Thyroid gland (tissue), 4 donors: ENCODE measurements around the gene PARD3. TPM values are rescaled to one million over a fixed set of nuclear protein-coding genes. Genes with fewer than 3 reads are reported as not detected.

Source experiments
- DNase-seq, 2 donors: peaks; one replicate each; pipeline ENCODE4 v3.0.0-alpha.2; 2019
- H3K27ac ChIP-seq, 3 donors: fragments of 200-600 bp; sonication (generic); 1 replicate in 2 of 3; 2 replicates in 1 of 3; pipeline ENCODE4 v1.5.1; 2016 to 2019; ENCODE audit warnings: mild to moderate bottlenecking in 1 of 3, moderate library complexity in 1 of 3
- H3K27me3 ChIP-seq: fragments of 200-600 bp; sonication (generic); one replicate; pipeline ENCODE4 v1.5.1; 2019
- H3K36me3 ChIP-seq, 2 donors: fragments of 200-600 bp; sonication (generic); one replicate each; pipeline ENCODE4 v1.5.1; 2016 to 2019
- H3K4me1 ChIP-seq, 2 donors: fragments of 200-600 bp; sonication (generic); one replicate each; pipeline ENCODE4 v1.5.1; 2017 to 2019
- H3K4me3 ChIP-seq, 3 donors: fragments of 200-600 bp; sonication (generic); replicated peaks in 1 of 3; 1 replicate in 2 of 3; 2 replicates in 1 of 3; pipeline ENCODE4 v1.5.1; 2016; ENCODE audit warnings: mild to moderate bottlenecking in 1 of 3
- H3K9me3 ChIP-seq: fragments of 200-600 bp; sonication (generic); one replicate; pipeline ENCODE4 v1.5.1; 2017
- POLR2A ChIP-seq, 2 donors: fragments of 450-650 bp; IDR thresholded peaks; one replicate each; pipeline ENCODE4 v1.6.1; 2017; ENCODE audit warnings: antibody characterized with exemption in 2 of 2, mild to moderate bottlenecking in 2 of 2, moderate library complexity in 1 of 2
- WGBS, 2 donors: methylation state at CpG; one replicate each; pipeline ENCODE4 v1.1.5; 2017; 5-methylcytosine and 5-hydroxymethylcytosine counted together
- intact Hi-C: fragments of 100-400 bp; cut with DNase I; formaldehyde crosslinking; loops from one replicate; pipeline ENCODE4 v1.15.1; 2023
- total RNA-seq, 4 donors: library from RNA; depleted of rRNA; stranded (reverse); fragments of >200 nt; gene quantifications; one replicate each; pipeline ENCODE4 v1.2.3, GENCODE V29; 2016
- TF ChIP-seq, protein P1 (sequence below), 6 experiments: fragments of 200-600 bp in 3 of 6; fragments of 450-650 bp in 3 of 6; sonication (generic) in 3 of 6; IDR thresholded peaks; one replicate each; pipeline ENCODE4 v1.5.1; 2016 to 2019; ENCODE audit warnings: antibody characterized with exemption in 6 of 6, mild to moderate bottlenecking in 2 of 6, inconsistent platforms in 1 of 6, moderate library complexity in 1 of 6

PARD3 gene
- total RNA-seq, 4 donors from 2014 or later = 48.6 to 88.4 (median 57.7) TPM

- DNase-seq = no peak
- Histone ChIP-seq H3K4me1 (no peaks in the 10 kb centered on the region), H3K27me3 (no peaks in the 10 kb centered on the region), H3K36me3 (no peaks in the 10 kb centered on the region), H3K9me3 (no peaks in the 10 kb centered on the region), H3K27ac (no peak overlapping the region), H3K4me3 (no peak overlapping the region)
- TF ChIP-seq, protein P1, sequence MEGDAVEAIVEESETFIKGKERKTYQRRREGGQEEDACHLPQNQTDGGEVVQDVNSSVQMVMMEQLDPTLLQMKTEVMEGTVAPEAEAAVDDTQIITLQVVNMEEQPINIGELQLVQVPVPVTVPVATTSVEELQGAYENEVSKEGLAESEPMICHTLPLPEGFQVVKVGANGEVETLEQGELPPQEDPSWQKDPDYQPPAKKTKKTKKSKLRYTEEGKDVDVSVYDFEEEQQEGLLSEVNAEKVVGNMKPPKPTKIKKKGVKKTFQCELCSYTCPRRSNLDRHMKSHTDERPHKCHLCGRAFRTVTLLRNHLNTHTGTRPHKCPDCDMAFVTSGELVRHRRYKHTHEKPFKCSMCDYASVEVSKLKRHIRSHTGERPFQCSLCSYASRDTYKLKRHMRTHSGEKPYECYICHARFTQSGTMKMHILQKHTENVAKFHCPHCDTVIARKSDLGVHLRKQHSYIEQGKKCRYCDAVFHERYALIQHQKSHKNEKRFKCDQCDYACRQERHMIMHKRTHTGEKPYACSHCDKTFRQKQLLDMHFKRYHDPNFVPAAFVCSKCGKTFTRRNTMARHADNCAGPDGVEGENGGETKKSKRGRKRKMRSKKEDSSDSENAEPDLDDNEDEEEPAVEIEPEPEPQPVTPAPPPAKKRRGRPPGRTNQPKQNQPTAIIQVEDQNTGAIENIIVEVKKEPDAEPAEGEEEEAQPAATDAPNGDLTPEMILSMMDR (IDR thresholded peaks at IDR 0.05) = no peak
- no peak for TF ChIP-seq POLR2A (IDR thresholded peaks at IDR 0.05)
- 97% methylated on average over 3 of the region's 3 CpGs for WGBS, 2 donors
- intact Hi-C loops = no loop called here
Observed at GRCh38 chr10:34369120-34369519, 446.0 kb downstream of the PARD3 start.

DNA sequence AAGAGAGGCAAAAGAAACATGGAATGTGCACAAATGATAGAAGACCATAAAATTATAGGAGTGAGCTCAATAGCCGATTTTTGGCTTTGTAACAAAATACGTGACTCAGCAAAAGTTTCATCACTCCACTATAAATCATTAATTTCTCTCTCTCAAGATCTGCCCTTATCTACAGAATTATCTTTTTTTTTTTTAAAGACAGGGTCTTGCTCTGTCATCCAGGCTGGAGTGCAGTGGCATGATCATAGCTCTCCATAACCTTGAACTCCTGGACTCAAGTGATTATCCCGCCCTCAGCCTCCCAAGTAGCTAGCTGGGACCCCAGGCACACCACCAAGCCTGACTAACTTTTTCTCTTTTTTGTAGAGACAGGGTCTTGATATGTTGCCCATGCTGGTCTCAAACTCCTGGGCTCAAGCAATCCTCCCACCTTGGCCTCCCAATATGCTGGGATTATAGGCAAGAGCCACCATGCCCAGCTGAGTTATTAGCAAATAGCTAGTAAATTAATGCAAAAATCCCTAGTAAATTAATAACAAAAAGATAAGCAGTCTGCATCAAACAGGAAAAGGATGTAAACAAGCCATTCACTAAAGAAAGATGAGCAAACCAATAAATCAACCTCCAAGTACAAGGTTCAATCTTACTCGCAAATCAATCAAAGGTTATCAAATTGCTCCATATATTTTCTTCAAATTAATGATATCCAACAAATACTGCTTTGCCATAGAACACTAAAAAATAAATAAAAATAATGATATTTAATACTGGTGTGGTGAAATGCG lies 450.7 kb downstream of the PARD3 start:
- DNase-seq = no peak
- TF ChIP-seq POLR2A (IDR thresholded peaks at IDR 0.05) = no peak
- TF ChIP-seq, protein P1 (IDR thresholded peaks at IDR 0.05) = no peak
- 92 to 96% methylated on average over 5 of the region's 5 CpGs for WGBS, 2 donors
- Histone ChIP-seq H3K4me1 (no peaks in the 10 kb centered on the region), H3K27me3 (no peaks in the 10 kb centered on the region), H3K4me3 (no peak overlapping the region), H3K9me3 (no peaks in the 10 kb centered on the region), H3K36me3 (no peaks in the 10 kb centered on the region), H3K27ac (no peak overlapping the region)
- intact Hi-C loops = no loop called here

DNA sequence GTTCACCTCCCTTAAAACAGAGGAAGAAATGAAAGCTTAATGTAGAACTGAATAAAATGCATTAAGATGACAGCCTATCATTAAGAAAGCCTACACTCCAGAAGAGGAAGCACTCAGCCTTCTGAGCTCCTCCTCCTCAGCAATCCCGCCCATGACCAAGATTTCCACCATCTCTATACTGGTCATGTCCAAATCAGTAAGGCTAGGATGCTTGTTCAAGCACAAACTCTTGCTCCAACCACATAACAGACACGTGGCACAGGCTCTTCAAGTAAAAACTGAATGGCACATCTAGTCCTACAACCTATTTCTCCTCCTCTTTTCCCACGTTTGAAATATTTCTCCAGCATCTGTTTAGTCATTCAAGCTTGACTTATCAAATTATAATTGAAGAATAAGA lies 454.1 kb downstream of the PARD3 start:
- Histone ChIP-seq H3K27ac (no peak overlapping the region), H3K9me3 (no peaks in the 10 kb centered on the region), H3K4me3 (no peak overlapping the region), H3K4me1 (no peaks in the 10 kb centered on the region), H3K36me3 (no peaks in the 10 kb centered on the region), H3K27me3 (no peaks in the 10 kb centered on the region)
- DNase-seq = no peak
- intact Hi-C loops = no loop called here
- WGBS, 2 donors = 87 to 93% methylated on average over 3 of the region's 3 CpGs
- no peak for TF ChIP-seq POLR2A (IDR thresholded peaks at IDR 0.05)
- TF ChIP-seq, protein P1 (IDR thresholded peaks at IDR 0.05) = no peak

DNA sequence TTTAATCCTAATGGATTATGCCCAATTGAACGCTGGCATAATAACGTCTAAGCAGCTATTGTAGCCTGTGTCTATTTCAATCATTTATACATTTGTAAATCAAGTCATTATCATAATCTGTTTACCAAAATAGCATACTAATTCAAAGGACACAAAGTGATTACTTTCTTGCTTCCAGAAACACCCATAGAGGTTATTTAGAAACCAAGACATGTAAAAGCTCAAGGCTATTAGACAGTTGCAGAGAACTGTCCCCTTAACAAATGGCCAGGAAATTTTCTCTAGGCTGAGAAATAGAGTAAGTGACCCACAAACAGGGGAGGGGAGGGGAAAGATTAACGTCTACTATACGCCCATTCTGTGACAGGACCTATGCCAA lies 455.7 kb downstream of the PARD3 start:
- H3K9me3 ChIP-seq = no peaks in the 10 kb centered on the region
- no peak for DNase-seq
- no peaks in the 10 kb centered on the region for H3K27me3 ChIP-seq
- no peak overlapping the region for H3K27ac ChIP-seq
- 94 to 97% methylated on average over 4 of the region's 4 CpGs for WGBS, 2 donors
- peaks cover 0 to 3% of the 10 kb centered on the region in 2 donors for H3K4me1 ChIP-seq
- H3K4me3 ChIP-seq = no peak overlapping the region
- TF ChIP-seq, protein P1 (IDR thresholded peaks at IDR 0.05) = no peak
- no peak for TF ChIP-seq POLR2A (IDR thresholded peaks at IDR 0.05)
- intact Hi-C loops = no loop called here
- no peaks in the 10 kb centered on the region for H3K36me3 ChIP-seq

DNA sequence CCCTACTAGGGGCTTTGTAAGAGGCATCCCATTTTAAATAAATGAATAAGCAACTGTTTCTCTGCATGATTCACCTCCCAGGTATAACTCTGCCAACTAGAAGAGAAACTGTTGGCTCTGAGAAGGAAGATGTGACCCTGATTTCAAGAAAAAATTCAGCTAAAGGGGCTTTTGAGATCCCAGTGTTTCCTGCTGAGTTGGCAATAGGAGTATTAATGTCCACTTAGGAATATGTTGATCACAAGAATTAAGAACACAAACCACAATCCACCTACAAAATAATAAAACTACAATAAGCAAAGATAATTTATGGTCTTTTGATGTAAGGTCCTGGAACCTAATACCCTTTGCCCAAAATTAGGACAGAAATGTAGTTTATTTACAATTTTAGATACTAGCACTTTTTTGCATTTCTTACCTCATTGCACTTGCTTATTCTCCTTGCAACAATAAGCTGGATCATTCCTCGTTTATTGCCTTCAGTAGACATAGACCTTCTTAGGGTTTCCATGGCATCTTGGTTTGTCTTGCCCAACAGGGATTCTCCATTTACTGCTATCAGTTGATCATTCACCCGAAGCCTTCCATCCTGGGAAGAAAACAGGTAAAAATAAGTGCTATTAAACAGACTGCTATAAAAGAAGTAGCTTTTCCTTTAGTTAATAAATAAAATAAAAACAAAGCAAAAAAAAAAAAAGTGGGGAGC lies 456.2 kb downstream of the PARD3 start:
- Histone ChIP-seq H3K9me3 (no peaks in the 10 kb centered on the region), H3K4me1 (peaks cover 0 to 6% of the 10 kb centered on the region in 2 donors), H3K27me3 (no peaks in the 10 kb centered on the region), H3K27ac (no peak overlapping the region), H3K4me3 (no peak overlapping the region), H3K36me3 (no peaks in the 10 kb centered on the region)
- WGBS, 2 donors = 68 to 84% methylated on average over 2 of the region's 2 CpGs
- no peak for TF ChIP-seq POLR2A (IDR thresholded peaks at IDR 0.05)
- TF ChIP-seq, protein P1 (IDR thresholded peaks at IDR 0.05) = no peak
- DNase-seq = no peak
- intact Hi-C loops = no loop called here
